Left colon (tissue), 2 donors: ENCODE results near the gene RRM1. TPM values are rescaled to one million over a fixed set of nuclear protein-coding genes. Genes with fewer than 3 reads are reported as not detected.
A peak's percentile ranks its signal among the peaks of the same experiment; 100 is the strongest.
"Not testable (repeated sequence)": the region's sequence is repeated elsewhere in the genome, so short reads cannot be mapped to it uniquely, and the experiment has no call there.

Experiments used
- ATAC-seq: fragments of 200-7000 bp; cut with Tn5 transposase; one replicate; pipeline ENCODE4 v1.9.1; 2020; ENCODE audit warnings: mild to moderate bottlenecking, moderate library complexity
- DNase-seq, 2 donors: peaks; one replicate each; pipeline ENCODE4 v3.0.0-alpha.2; 2020
- intact Hi-C, 2 donors: fragments of 100-400 bp; cut with DNase I in 1 of 2; cut with micrococcal nuclease in 1 of 2; formaldehyde crosslinking; loops; one replicate each; pipeline versions ENCODE4 v1.11.2 to v1.14.0; 2022; cut with DNase I, micrococcal nuclease
- total RNA-seq, 2 donors: library from RNA; stranded (reverse); fragmentation: NEBNext Ultra II Directional; extraction: Animal tissue kit (Norgen Biotek cat#: 25700); gene quantifications; one replicate each; pipeline ENCODE4 v1.2.1, GENCODE V29; 2021
- donor health status: DM: no; HTN: no; CAD: no.
- donor health status: DM: yes; HTN: yes; CAD: no.

The RRM1 gene
- total RNA-seq, 2 donors from 2014 or later: 25.2 to 35.7 TPM

GRCh38 chr11:4115128-4115527, 20.5 kb downstream of the RRM1 start:
- no peak for ATAC-seq
- intact Hi-C loops: no loop called here
- DNase-seq: no peak

GRCh38 chr11:4118107-4118506, 23.5 kb downstream of the RRM1 start:
- intact Hi-C loops: no loop called here
- DNase-seq (no peak), ATAC-seq (no peak)

GRCh38 chr11:4123218-4123617, 28.6 kb downstream of the RRM1 start:
- no peak for ATAC-seq

GRCh38 chr11:4125141-4125540, 30.5 kb downstream of the RRM1 start:
- DNase-seq (no peak), ATAC-seq (no peak)
- intact Hi-C loops: no loop called here

More at GRCh38 chr11:4123218-4123617, 28.6 kb downstream of the RRM1 start:
- no peak for DNase-seq
- intact Hi-C loops: no loop called here

DNA sequence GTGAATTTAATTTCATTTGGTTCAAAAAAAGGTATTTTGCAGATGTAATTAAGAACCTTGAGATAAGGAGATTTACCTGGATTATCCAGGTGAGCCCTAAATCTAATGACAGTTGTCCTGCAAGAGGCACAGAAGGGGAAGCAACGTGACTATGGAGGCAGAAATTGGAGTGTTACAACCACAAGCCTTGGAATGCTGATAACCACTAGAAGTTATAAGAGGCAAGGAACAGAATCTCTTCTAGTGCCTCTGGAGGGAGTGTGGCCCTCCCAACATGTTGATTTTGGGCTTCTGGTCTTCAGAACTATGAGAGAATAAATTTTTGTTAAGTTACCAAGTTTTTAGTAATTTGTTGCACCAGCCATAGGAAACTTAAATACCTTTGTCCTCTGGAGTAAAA, 32.8 kb downstream of the RRM1 start:
- DNase-seq (no peak), ATAC-seq (no peak)
- intact Hi-C loops: no loop called here

GRCh38 chr11:4130219-4130618, 35.6 kb downstream of the RRM1 start:
- ATAC-seq, intact Hi-C loops, DNase-seq: not testable (repeated sequence)

- DNase-seq (no peak), ATAC-seq (no peak)
- intact Hi-C loops: no loop called here
Measured at GRCh38 chr11:4134806-4135205, 40.2 kb downstream of the RRM1 start.

- intact Hi-C loops: no loop called here
- no peak for DNase-seq
- ATAC-seq: no peak
Measured at GRCh38 chr11:4138497-4138896, 43.9 kb downstream of the RRM1 start.

DNA sequence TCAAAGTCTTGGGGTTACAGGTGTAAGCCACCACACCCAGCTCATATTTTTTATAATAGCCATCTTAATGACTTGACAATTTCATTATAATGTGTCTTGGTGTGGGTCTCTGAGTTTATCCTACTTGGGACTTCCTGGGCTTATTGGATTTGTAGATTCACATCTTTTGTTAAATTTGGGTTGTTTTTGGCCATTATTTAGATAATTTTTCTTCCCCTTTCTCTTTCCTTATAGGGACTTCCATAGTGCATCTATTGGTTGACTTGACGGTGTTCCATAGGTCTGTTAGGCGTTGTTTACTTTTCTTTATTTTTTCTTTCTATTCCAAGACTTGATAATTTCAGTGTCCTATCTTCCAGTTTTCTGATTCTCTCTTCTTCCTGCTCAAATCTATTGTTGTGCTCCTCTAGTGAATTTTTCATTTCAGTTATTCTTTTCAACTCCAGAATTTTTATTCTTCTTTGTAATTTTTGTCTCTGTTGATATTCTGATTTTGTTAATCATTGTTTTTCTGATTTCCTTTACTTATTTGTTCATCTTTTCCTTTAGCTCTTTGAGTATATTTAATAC, 45.6 kb downstream of the RRM1 start:
- intact Hi-C loops: no loop called here
- ATAC-seq (no peak), DNase-seq (no peak)

DNA sequence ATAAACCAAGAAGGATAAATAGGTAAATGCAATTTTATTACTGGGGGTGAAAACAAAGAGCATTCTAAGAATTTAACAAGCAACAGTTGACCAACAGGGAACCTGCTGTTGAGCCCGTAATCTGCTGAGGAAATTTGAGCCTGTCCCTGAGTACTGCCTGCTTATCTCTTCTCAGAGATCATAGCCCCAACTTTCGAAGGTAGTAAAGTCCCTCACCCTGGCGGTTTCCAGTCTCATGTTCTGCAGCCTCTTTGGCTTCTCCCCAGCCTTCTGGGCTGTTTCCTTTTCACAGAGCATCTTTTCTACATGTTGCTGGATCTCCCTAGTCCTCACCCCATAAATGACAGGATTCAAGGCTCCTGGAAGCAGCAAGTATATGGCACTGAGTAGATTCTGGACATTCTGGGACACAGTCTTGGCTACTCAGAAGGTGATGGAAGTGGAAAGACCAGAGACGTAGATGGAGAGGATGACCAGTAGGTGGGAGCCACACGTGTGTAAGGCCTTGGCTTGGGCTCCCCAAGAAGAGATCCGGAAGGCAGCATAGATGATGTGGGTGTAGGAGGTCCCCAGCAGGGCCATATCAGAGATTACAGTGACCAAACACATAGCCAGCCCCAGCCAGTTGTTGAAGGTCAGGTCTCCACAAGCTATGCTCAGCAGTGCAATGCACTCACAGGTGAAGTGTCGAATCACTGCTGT, 51.6 kb downstream of the RRM1 start:
- intact Hi-C loops: no loop called here
- no peak for ATAC-seq

GRCh38 chr11:4146772-4147098, 52.1 kb downstream of the RRM1 start:
- ATAC-seq (no peak), DNase-seq (no peak)
- intact Hi-C loops: no loop called here

More for the DNA sequence above, 51.6 kb downstream of the RRM1 start:
- no peak for DNase-seq

- DNase-seq (no peak), ATAC-seq (no peak)
- intact Hi-C loops: no loop called here
Measured at GRCh38 chr11:4154503-4154902, 59.9 kb downstream of the RRM1 start.

- intact Hi-C loops: no loop called here
- ATAC-seq: no peak
Measured at GRCh38 chr11:4156571-4156970, 62.0 kb downstream of the RRM1 start.

GRCh38 chr11:4158818-4159217, 64.2 kb downstream of the RRM1 start:
- intact Hi-C loops, ATAC-seq, DNase-seq: not testable (repeated sequence)

More at GRCh38 chr11:4156571-4156970, 62.0 kb downstream of the RRM1 start:
- DNase-seq: no peak

DNA sequence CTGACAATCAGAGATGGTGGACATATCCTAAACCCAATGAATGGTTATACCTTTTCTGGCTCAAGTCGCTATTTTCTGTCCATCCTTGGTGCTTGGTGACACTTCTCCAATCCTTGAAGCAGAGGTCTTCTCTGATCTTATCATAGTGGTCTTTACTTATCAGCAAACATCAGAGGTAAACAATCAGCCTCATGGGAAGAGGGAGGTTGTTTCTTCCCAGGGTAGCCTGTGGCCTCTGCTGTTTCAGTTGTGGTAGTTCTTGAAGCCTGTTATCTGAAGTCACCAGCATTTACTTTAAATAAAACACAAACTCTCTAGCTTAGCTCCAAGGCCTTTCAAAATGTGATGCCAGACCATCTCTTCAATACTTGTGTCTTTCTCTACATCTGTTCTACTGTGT, 66.7 kb downstream of the RRM1 start:
- DNase-seq (no peak), ATAC-seq (no peak)
- intact Hi-C loops: no loop called here

- ATAC-seq: no peak
- no peak for DNase-seq
- intact Hi-C loops: no loop called here
Measured at GRCh38 chr11:4164884-4165590, 70.4 kb downstream of the RRM1 start.

GRCh38 chr11:4167292-4167691, 72.7 kb downstream of the RRM1 start:
- intact Hi-C loops: no loop called here
- DNase-seq (no peak), ATAC-seq (no peak)

DNA sequence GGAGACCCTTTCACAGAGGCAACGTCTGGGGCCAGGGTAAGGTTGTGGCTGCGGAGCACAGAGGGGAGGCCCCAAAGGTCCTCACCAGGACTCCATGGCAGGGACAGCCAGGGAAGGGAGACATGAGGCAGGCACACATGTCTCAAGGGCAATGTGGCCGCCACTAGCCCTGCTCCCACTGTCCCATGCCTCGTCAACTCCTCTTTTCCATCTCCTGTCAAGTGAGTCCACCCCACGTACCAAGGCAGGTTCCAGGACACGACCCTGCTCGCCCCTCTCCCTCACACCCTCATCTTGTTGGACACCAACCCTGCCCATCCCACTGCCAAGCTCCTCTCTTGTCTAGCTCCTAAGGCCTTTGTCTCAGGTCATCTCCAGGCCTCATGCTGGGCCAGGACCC, 73.2 kb downstream of the RRM1 start:
- no peak for ATAC-seq
- DNase-seq: no peak
- intact Hi-C loops: no loop called here

- intact Hi-C loops: not testable (repeated sequence)
Measured at GRCh38 chr11:4175620-4176350, 81.2 kb downstream of the RRM1 start.

More at GRCh38 chr11:4175620-4176350, 81.2 kb downstream of the RRM1 start:
- ATAC-seq: not testable (repeated sequence)
- DNase-seq: peak; percentile 38 to 78
